Measurements from ENCODE around the gene MICB. TPM values are rescaled to one million over a fixed set of nuclear protein-coding genes. Genes with fewer than 3 reads are reported as not detected.

Gene MICB
- total and polyA plus RNA-seq, 2 of the 8 experiments (the other 6 are each of a cell fraction or from before 2014, with no cell fraction given) = 16.2 to 25.3 TPM

- TF ChIP-seq RAD21 (IDR thresholded peaks at IDR 0.05 in 1 of 2, conservative IDR thresholded peaks at IDR 0.05 in 1 of 2; ENCODE audit: low read depth in 2 of 2, low read length in 2 of 2) = no peak
- no peak for TF ChIP-seq JUND (IDR thresholded peaks at IDR 0.05; ENCODE audit: low read length)
- no peak for TF ChIP-seq EGR1 (IDR thresholded peaks at IDR 0.05; ENCODE audit: borderline replicate concordance, low read depth, low read length)
Measured at GRCh38 chr6:31528307-31528777, 30.4 kb downstream of the MICB start (continued).
